ENCODE results near the gene KCNJ15. TPM values are rescaled to one million over a fixed set of nuclear protein-coding genes. Genes with fewer than 3 reads are reported as not detected.

Gene KCNJ15
- polyA plus RNA-seq, 3 donors = 4.5 to 26.5 (median 8.0) TPM

GRCh38 chr21:38219049-38219628 lies 37.7 kb upstream of the KCNJ15 start:
- Histone ChIP-seq H2AFZ (ENCODE audit: insufficient read depth, low read depth, low read length, poor library complexity, severe bottlenecking) (no peak overlapping the region), H3K4me2 (replicated peaks; ENCODE audit: extremely low read depth, low read length, poor library complexity, severe bottlenecking) (no peak overlapping the region), H3K9me3 (replicated peaks in 1 of 2; ENCODE audit: control insufficient read depth in 1 of 2, insufficient read depth in 1 of 2, low read length in 2 of 2) (peaks cover 28 to 35% of the 10 kb centered on the region in 2 donors), H3K9ac (ENCODE audit: insufficient read depth, low read length, poor library complexity, severe bottlenecking) (peak overlapping the region; percentile 2), H3K4me1 (ENCODE audit: control insufficient read depth in 1 of 2, insufficient read depth in 2 of 2, low read length in 2 of 2) (peaks cover 25 to 34% of the 10 kb centered on the region in 2 donors), H4K20me1 (ENCODE audit: insufficient read depth, low read length) (no peaks in the 10 kb centered on the region), H3K79me2 (ENCODE audit: insufficient read depth, low read length) (no peaks in the 10 kb centered on the region), H3K27me3 (ENCODE audit: control insufficient read depth in 2 of 2, insufficient read depth in 2 of 2, low read length in 2 of 2) (no peaks in the 10 kb centered on the region), H3K4me3 (replicated peaks in 1 of 3; ENCODE audit: low read depth in 2 of 3, low read length in 3 of 3) (no peak overlapping the region), H3K27ac (ENCODE audit: low read depth in 1 of 2, low read length in 2 of 2) (peak overlapping the region in 1 of 2 donors; percentile 92), H3K36me3 (replicated peaks in 1 of 2; ENCODE audit: control insufficient read depth in 1 of 2, insufficient read depth in 2 of 2, low read length in 2 of 2) (peaks cover 0 to 4% of the 10 kb centered on the region in 2 donors)
- Mint-ChIP-seq H3K27me3 (ENCODE audit: low read depth in 3 of 3) (peaks cover 0 to 4% (median 3%) of the 10 kb centered on the region in 3 donors), H3K9me3 (peaks cover 24 to 49% (median 37%) of the 10 kb centered on the region in 7 donors), H3K4me3 (peak overlapping the region in 1 of 2 donors; percentile 27), H3K4me1 (peaks cover 27% of the 10 kb centered on the region), H3K27ac (peak overlapping the region; percentile 87 to 95 (median 90)), H3K36me3 (peaks cover 25 to 26% of the 10 kb centered on the region in 2 donors)
- intact Hi-C loops (cut with micrococcal nuclease) = loop anchor here (1.0 to 2.0 kb wide), 2 partner anchors 133 to 134 kb away; no protein-coding TSS in a partner anchor
- 8% methylated on average over 2 of the region's 7 CpGs for WGBS (ENCODE audit: insufficient coverage)
- DNase-seq = peak; percentile 83 to 88 (median 87)
- TF ChIP-seq, protein P1, sequence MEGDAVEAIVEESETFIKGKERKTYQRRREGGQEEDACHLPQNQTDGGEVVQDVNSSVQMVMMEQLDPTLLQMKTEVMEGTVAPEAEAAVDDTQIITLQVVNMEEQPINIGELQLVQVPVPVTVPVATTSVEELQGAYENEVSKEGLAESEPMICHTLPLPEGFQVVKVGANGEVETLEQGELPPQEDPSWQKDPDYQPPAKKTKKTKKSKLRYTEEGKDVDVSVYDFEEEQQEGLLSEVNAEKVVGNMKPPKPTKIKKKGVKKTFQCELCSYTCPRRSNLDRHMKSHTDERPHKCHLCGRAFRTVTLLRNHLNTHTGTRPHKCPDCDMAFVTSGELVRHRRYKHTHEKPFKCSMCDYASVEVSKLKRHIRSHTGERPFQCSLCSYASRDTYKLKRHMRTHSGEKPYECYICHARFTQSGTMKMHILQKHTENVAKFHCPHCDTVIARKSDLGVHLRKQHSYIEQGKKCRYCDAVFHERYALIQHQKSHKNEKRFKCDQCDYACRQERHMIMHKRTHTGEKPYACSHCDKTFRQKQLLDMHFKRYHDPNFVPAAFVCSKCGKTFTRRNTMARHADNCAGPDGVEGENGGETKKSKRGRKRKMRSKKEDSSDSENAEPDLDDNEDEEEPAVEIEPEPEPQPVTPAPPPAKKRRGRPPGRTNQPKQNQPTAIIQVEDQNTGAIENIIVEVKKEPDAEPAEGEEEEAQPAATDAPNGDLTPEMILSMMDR (IDR thresholded peaks at IDR 0.05) = peak; percentile 97

DNA sequence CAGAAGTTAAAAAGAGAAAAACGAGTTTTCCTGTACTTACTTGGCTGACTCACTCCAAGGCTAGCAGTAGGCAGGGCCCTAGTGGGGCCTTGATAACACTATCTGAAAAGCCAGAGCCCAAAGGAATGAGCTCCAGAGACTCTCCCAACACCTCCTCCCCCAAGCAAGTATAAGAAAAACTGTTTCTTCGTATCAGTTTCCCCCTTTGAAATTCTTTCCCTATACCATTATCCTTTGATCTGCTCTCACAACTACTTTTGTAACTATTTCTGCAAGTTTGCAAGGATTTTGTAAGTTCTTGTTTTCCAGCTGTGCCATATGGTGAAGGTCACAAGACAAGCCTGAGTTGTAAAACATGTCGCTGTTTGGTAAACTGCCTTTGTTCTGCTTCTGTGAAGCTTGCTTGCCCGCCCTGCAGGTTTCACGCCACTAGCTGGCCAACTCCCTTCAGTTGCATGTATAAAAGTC lies 36.5 kb upstream of the KCNJ15 start:
- DNase-seq = peak; percentile 36 to 52 (median 47)
- no peaks in the 10 kb centered on the region for H4K20me1 ChIP-seq (ENCODE audit: insufficient read depth, low read length)
- H3K27me3 ChIP-seq (ENCODE audit: control insufficient read depth in 2 of 2, insufficient read depth in 2 of 2, low read length in 2 of 2) = no peaks in the 10 kb centered on the region
- TF ChIP-seq, protein P1 (IDR thresholded peaks at IDR 0.05) = no peak
- intact Hi-C loops (cut with micrococcal nuclease) = loop anchor here (5.0 kb wide), 3 partner anchors 42 to 353 kb away; no protein-coding TSS in a partner anchor
- no peaks in the 10 kb centered on the region for H3K79me2 ChIP-seq (ENCODE audit: insufficient read depth, low read length)
- peaks cover 0 to 4% of the 10 kb centered on the region in 2 donors for H3K36me3 ChIP-seq (replicated peaks in 1 of 2; ENCODE audit: control insufficient read depth in 1 of 2, insufficient read depth in 2 of 2, low read length in 2 of 2)
- H3K9me3 Mint-ChIP-seq = peaks cover 28 to 61% (median 48%) of the 10 kb centered on the region in 7 donors
- peaks cover 25 to 34% of the 10 kb centered on the region in 2 donors for H3K4me1 ChIP-seq (ENCODE audit: control insufficient read depth in 1 of 2, insufficient read depth in 2 of 2, low read length in 2 of 2)
- H3K9ac ChIP-seq (ENCODE audit: insufficient read depth, low read length, poor library complexity, severe bottlenecking) = peak overlapping the region; percentile 11
- H3K27me3 Mint-ChIP-seq (ENCODE audit: low read depth in 3 of 3) = peaks cover 0 to 4% (median 1%) of the 10 kb centered on the region in 3 donors
- H2AFZ ChIP-seq (ENCODE audit: insufficient read depth, low read depth, low read length, poor library complexity, severe bottlenecking) = no peak overlapping the region
- H3K27ac ChIP-seq (ENCODE audit: low read depth in 1 of 2, low read length in 2 of 2) = peak overlapping the region; percentile 21 to 92
- WGBS (ENCODE audit: insufficient coverage) = 46% methylated on average over 5 of the region's 5 CpGs
- H3K4me2 ChIP-seq (replicated peaks; ENCODE audit: extremely low read depth, low read length, poor library complexity, severe bottlenecking) = no peak overlapping the region
- no peak overlapping the region for H3K4me3 Mint-ChIP-seq
- H3K36me3 Mint-ChIP-seq = peaks cover 25 to 26% of the 10 kb centered on the region in 2 donors
- H3K9me3 ChIP-seq (replicated peaks in 1 of 2; ENCODE audit: control insufficient read depth in 1 of 2, insufficient read depth in 1 of 2, low read length in 2 of 2) = peaks cover 35 to 47% of the 10 kb centered on the region in 2 donors
- peaks cover 27% of the 10 kb centered on the region for H3K4me1 Mint-ChIP-seq
- peak overlapping the region in 1 of 3 experiments; percentile 13 for H3K4me3 ChIP-seq (replicated peaks in 1 of 3; ENCODE audit: low read depth in 2 of 3, low read length in 3 of 3)
- H3K27ac Mint-ChIP-seq = peak overlapping the region; percentile 76 to 99 (median 92)
